GM12891 (cell line): ENCODE results near the gene ARHGAP24.

Source experiments
- DNase-seq: peaks from one replicate; pipeline ENCODE4 v3.0.0; 2011; ENCODE audit warnings: low spot score; ENCODE audit not compliant: insufficient read length
- FAIRE-seq: peaks from 2 replicates; lab custom pipeline; 2011; peaks lifted over from hg19 to GRCh38; lab: Jason Lieb, UNC
- PAX5 ChIP-seq: IDR thresholded peaks from 2 replicates; pipeline ENCODE4 v1.6.1; 2011; ENCODE audit warnings: low read length, moderate library complexity, mild to moderate bottlenecking; ENCODE audit not compliant: insufficient read depth, severe bottlenecking
- POLR2A ChIP-seq: IDR thresholded peaks from 2 replicates; pipeline ENCODE4 v1.6.1; 2011; ENCODE audit warnings: low read depth, low read length, control low read depth
- POLR2AphosphoS5 ChIP-seq: IDR thresholded peaks from 2 replicates; pipeline ENCODE4 v1.6.1; 2011; ENCODE audit warnings: low read depth, low read length, control low read depth
- POU2F2 ChIP-seq: IDR thresholded peaks from 2 replicates; pipeline ENCODE4 v1.6.1; 2011; ENCODE audit warnings: low read depth, mild to moderate bottlenecking, control low read depth, low read length, moderate library complexity
- SPI1 ChIP-seq: IDR thresholded peaks from 2 replicates; pipeline ENCODE4 v1.6.1; 2011; ENCODE audit warnings: low read depth, low read length, control low read depth
- TAF1 ChIP-seq: IDR thresholded peaks from 2 replicates; pipeline ENCODE4 v1.6.1; 2011; ENCODE audit warnings: low read depth, low read length, control low read depth

ARHGAP24 gene

DNA sequence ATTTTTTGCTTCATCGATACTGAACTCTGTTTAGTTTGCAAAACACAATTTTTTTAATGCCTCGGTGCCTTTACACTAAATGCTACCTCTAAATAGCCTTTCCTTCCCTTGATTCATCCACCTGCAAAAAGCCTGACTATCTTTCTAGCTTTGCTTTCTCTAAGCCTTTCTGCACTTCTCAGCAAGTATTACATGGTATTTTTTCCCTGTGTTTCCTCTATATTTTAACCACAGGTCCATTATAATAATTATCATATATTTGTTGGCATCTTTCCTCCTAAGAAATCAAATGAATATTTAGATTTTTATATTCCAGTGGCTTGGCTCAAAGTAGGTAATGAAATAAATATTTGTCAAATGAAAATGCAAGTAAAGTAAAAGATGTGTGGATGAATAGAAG, 196.2 kb downstream of the ARHGAP24 start:
- FAIRE-seq (no peak), DNase-seq (no peak)
- TF ChIP-seq POU2F2 = no peak
- TF ChIP-seq PAX5 = no peak
- no peak for TF ChIP-seq POLR2A
- no peak for TF ChIP-seq TAF1
- no peak for TF ChIP-seq SPI1
- no peak for TF ChIP-seq POLR2AphosphoS5

DNA sequence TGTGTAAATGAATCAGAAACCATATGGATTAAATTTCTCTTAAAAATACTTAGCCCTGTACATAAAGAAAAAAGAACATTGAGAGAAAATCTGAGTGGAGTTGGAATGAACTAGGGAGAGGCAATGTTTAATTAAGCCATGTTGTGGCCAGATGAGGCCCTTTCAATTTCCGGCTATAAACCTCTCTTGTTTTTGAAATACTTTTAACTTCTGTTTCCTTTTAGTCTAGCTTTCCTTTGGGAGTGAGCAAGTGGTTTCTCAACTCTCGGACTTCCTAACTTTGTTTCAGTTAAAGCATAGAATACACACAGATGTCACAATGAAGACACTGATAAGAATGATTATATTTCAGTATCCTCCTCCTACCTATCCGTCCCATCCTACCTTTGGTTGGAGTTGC, 197.2 kb downstream of the ARHGAP24 start:
- FAIRE-seq = no peak
- TF ChIP-seq PAX5 (no peak), SPI1 (no peak), POLR2AphosphoS5 (no peak)
- no peak for DNase-seq

DNA sequence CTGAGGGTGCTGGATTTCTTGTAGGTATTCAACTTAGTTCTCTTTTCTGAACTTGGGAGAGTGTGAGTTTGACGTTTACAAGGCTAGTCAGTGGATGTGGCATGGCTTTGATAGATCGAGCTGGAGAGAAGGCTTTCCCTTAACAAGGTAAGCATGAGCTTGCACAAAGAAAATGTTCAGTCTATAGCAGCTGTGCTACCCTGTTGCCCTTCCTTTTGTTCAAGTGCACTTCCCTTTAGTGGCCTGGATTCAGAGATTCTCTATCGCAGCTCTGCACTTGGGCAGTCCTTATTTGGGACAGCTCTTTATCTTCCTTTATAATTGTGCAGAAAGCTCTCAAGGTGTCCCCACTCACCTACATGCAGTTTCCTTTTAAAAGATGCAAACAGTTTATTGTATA, 198.0 kb downstream of the ARHGAP24 start:
- no peak for FAIRE-seq
- TF ChIP-seq PAX5 = no peak
- TF ChIP-seq TAF1 = no peak
- TF ChIP-seq POLR2AphosphoS5 = no peak
- no peak for TF ChIP-seq POLR2A
- no peak for TF ChIP-seq SPI1
- no peak for TF ChIP-seq POU2F2
- no peak for DNase-seq

DNA sequence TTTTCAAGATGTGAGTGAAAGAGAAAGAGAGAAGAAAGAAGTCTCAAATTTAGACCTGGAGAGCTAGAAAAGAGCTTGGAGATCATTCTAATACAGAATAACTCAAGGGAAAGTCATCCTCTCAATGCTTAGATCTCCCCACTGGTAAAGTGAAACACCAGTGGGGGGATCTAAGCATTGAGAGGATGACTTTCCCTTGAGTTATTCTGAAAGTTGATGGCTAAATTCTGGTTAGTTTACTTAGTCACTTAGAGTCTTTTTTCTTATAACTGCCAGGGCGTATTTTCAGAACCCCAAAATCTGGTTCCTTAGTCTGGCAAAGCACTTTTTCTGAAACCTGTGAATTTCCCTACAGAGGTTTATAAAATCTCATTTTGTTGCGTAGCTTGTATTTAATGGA, 198.6 kb downstream of the ARHGAP24 start:
- TF ChIP-seq POLR2A (no peak), POLR2AphosphoS5 (no peak), SPI1 (no peak), POU2F2 (no peak), TAF1 (no peak), PAX5 (no peak)
- no peak for FAIRE-seq
- DNase-seq = no peak

DNA sequence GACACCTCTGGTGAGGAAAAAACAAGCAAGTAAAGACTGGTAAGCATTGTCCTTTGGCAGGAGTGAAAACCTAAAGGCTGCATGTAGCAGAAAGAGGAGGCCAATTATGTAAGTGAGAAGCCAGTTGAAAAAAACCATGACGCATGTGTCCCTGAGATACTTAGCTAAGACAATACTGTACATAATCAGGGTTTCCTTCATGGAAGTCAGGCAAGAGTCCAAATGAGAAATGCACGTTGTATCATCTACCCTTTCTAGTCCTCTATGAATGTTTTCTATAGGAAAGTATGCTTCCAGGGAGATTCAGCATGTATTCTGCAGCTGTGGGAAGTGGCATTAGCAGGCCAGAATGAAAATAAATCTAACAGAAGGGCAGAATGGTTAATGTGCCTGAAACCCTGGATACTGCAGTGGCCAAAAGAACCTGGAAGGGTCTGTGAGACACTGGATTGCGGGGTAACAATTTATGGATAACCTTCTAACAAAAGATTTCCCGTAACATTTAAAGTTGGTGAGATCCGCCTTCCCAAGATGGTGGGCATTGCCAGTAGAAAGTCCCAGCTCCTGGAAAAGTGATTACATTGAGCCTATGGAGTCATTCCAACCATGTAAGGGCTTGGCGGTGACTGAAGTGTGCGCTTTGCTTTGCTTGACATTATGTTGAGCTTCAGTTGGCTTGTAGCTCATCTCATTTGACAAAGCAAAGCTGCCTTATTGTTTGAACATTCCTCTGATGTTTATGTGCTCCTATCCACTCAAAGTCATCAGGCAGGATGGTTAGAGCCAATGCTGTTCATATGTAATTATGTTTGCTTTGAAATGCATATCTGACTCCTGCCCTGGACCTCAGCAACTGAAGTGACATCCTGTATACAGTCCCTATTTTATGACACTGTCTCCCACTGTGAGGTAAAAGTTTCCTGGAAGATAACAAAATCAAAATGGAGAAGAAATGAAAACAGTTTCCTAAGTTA, 200.4 kb downstream of the ARHGAP24 start:
- no peak for FAIRE-seq
- TF ChIP-seq POLR2A (no peak), POLR2AphosphoS5 (no peak), TAF1 (no peak), POU2F2 (no peak), SPI1 (no peak), PAX5 (no peak)
- no peak for DNase-seq

DNA sequence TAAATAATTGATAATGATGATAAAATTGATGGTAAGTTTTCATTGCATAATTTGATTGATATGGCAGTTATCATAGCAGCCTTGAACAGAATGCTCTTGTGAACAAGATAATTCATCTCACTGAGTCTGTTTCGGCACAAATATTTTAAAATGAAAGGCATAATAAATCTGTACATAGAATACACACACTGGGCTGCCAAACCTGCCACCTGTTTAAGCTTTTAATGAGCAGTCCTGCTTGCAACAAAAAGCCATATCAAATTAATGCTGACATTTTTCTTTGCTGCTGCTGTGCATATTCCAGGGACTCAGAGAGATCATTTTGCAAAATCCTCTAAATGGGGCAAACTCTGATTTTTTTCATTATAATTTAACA, 201.1 kb downstream of the ARHGAP24 start:
- DNase-seq (no peak), FAIRE-seq (no peak)
- no peak for TF ChIP-seq POLR2A
- TF ChIP-seq POLR2AphosphoS5 = no peak
- TF ChIP-seq PAX5 = no peak
- no peak for TF ChIP-seq POU2F2
- no peak for TF ChIP-seq SPI1

DNA sequence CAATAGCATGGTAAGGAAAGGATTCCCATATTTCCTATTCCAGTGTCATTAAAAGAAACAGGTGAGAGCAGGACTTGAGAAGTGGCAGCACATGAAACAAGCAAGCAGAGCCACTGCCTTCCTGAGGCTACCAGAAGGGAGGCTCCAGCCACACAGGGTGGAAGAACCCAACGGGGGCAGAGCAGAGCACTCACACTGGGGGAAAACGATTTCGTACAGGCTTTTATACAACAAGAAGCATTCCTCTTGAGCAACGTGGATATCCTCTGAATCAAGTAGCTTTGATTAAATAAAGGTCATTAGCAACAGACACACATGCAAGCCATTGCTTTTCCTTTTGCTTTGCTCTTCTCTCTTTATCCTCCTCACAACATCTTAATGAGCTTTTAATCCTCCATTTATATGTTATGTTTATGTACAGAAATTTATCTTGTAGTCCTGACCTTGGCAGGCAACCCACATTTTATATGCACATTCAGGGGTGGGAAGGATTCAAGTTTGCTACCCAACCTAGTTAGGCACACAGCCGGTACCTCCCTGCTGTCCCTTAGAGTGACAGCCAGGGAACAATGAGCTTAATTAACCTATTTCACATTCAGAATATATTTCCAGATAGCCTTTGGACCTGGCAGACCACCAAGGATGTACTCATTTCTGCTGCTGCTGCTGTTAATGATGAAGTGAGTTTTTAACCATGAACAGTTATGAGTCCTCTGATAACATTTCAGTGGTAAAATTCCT, 202.1 kb downstream of the ARHGAP24 start:
- no peak for FAIRE-seq
- DNase-seq = no peak
- TF ChIP-seq POLR2AphosphoS5 (no peak), TAF1 (no peak), PAX5 (no peak), POLR2A (no peak)

DNA sequence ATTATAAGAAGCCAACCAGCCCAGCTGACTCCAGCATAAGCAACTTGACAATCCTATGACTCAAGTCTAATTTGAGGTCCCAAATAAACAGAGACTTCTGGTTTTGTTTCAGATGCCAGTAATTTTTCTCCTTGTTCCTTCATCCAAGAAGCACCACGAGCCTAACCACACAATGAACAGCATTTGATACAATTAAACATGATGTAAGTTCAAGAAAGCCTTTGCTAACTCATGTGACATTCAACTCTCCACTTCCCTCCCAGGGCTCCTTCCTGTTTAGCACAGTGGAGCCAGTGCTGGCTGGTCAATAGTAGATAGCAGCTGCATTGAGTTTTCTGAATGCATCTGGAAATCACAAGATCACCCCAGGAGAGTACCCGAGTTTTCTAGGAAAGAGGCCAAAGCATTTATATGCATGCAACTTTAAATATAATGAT, 206.3 kb downstream of the ARHGAP24 start:
- TF ChIP-seq SPI1 (peak; percentile 55), TAF1 (no peak)
- FAIRE-seq = no peak
- DNase-seq = no peak

DNA sequence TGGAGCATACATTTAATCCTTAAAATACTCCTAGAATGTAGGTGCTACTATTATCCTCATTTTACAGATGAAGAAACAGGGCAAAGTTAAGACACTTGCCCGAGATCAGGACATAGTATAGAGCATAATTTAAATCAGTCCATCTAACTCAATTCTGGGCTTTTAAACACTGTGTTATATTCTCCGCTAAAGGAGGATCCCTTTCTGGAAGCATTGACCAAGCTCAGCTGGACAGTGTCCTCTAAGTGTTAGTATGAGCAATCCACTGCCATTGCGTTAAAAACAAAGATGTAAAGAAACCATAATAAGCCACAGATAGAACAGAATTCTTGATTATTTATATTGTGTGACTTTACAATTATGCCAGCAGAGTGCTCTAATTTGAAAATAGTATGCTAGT, 207.0 kb downstream of the ARHGAP24 start:
- TF ChIP-seq POU2F2 (no peak), PAX5 (no peak), SPI1 (no peak), POLR2A (no peak), TAF1 (no peak), POLR2AphosphoS5 (no peak)
- FAIRE-seq = no peak

DNA sequence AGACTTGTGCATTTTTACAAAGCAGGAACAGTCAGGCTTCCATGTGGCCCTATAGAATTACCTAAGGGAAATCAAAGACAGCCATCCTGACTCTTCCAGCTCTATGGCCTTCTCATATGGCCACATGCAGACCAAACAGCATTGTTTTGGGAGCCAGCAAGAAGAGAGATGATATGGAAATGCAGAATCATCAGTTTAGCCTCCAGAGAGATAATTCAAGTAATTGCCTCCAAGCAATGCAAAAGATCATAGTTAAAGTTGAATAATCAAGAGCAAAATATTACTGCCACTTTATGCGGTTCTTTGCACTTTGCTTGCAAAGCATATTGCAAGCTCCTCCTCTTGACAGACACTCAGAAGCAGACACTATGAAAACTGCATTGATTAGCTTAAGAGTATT, 207.4 kb downstream of the ARHGAP24 start:
- no peak for FAIRE-seq
- TF ChIP-seq POU2F2 (no peak), SPI1 (no peak), POLR2A (no peak), PAX5 (no peak), TAF1 (no peak), POLR2AphosphoS5 (no peak)
- DNase-seq = no peak

More for the DNA sequence above, 207.0 kb downstream of the ARHGAP24 start:
- no peak for DNase-seq
